DOHH2 (cell line): ENCODE measurements around the gene SUGT1.

Experiments used
- EZH2phosphoT487 ChIP-seq: fragments of 200-600 bp; sonication (generic); IDR thresholded peaks from 2 replicates; pipeline ENCODE4 v1.6.1; 2017; ENCODE audit warnings: borderline replicate concordance, mild to moderate bottlenecking, antibody characterized with exemption, low read length, moderate library complexity, mixed read lengths
- TF ChIP-seq, protein P1 (sequence below): fragments of 200-600 bp; sonication (generic); IDR thresholded peaks from one replicate; pipeline ENCODE4 v1.5.1; 2014; ENCODE audit warnings: antibody characterized with exemption, mild to moderate bottlenecking, low read depth, low read length; ENCODE audit not compliant: poor library complexity, severe bottlenecking

DNA sequence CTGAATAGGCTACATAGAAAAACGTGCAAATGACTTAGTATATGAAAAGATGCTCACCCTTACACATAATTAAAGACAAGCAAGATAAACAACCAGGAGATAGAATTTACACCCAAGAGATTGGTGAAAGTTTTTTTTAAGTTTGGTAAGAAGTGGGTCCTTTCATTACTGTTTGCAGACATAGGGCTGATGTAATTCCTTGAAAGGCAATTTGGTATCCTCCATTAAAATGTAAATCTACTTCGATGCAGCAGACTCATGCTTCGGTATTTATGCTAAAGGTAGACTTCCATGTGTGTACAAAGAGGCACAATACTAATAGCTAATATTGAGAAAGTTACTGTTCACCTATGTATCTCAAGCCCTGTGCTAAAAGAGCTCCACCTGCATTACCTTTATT lies 53.4 kb downstream of the SUGT1 start:
- TF ChIP-seq, protein P1, sequence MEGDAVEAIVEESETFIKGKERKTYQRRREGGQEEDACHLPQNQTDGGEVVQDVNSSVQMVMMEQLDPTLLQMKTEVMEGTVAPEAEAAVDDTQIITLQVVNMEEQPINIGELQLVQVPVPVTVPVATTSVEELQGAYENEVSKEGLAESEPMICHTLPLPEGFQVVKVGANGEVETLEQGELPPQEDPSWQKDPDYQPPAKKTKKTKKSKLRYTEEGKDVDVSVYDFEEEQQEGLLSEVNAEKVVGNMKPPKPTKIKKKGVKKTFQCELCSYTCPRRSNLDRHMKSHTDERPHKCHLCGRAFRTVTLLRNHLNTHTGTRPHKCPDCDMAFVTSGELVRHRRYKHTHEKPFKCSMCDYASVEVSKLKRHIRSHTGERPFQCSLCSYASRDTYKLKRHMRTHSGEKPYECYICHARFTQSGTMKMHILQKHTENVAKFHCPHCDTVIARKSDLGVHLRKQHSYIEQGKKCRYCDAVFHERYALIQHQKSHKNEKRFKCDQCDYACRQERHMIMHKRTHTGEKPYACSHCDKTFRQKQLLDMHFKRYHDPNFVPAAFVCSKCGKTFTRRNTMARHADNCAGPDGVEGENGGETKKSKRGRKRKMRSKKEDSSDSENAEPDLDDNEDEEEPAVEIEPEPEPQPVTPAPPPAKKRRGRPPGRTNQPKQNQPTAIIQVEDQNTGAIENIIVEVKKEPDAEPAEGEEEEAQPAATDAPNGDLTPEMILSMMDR: no peak
- no peak for TF ChIP-seq EZH2phosphoT487
